ENCODE measurements around the gene MEIKIN. TPM values are rescaled to one million over a fixed set of nuclear protein-coding genes. Genes with fewer than 3 reads are reported as not detected.
A peak's percentile ranks its signal among the peaks of the same experiment; 100 is the strongest.

Gene MEIKIN
- total and polyA plus RNA-seq, 2 of the 13 experiments (the other 11 are each of a cell fraction or from before 2014, with no cell fraction given), result not detected

- TF ChIP-seq STAG1 (CRISPR knock-in tag; IDR thresholded peaks at IDR 0.05), result peak; percentile 91
- peak; percentile 81 for TF ChIP-seq SMC3 (IDR thresholded peaks at IDR 0.05; ENCODE audit: low read length)
- TF ChIP-seq RAD21 (CRISPR knock-in tag; IDR thresholded peaks at IDR 0.05), result peak; percentile 67
- TF ChIP-seq, protein P1, sequence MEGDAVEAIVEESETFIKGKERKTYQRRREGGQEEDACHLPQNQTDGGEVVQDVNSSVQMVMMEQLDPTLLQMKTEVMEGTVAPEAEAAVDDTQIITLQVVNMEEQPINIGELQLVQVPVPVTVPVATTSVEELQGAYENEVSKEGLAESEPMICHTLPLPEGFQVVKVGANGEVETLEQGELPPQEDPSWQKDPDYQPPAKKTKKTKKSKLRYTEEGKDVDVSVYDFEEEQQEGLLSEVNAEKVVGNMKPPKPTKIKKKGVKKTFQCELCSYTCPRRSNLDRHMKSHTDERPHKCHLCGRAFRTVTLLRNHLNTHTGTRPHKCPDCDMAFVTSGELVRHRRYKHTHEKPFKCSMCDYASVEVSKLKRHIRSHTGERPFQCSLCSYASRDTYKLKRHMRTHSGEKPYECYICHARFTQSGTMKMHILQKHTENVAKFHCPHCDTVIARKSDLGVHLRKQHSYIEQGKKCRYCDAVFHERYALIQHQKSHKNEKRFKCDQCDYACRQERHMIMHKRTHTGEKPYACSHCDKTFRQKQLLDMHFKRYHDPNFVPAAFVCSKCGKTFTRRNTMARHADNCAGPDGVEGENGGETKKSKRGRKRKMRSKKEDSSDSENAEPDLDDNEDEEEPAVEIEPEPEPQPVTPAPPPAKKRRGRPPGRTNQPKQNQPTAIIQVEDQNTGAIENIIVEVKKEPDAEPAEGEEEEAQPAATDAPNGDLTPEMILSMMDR (CRISPR knock-in tag; IDR thresholded peaks at IDR 0.05), result peak; percentile 72
- TF ChIP-seq EHMT2 (IDR thresholded peaks at IDR 0.05; ENCODE audit: borderline replicate concordance, low read depth, low read length), result no peak
- no peak for TF ChIP-seq AKNA (CRISPR knock-in tag; IDR thresholded peaks at IDR 0.05; ENCODE audit: borderline replicate concordance)
- Histone ChIP-seq H3K27me3 (ENCODE audit: control insufficient read depth in 1 of 2, insufficient read depth in 2 of 2, low read length in 2 of 2) (no peaks in the 10 kb centered on the region; a peak in 1 of 5 replicates), H3K9ac (ENCODE audit: insufficient read depth, low read depth, low read length) (no peak overlapping the region), H3K36me3 (replicated peaks in 1 of 2; ENCODE audit: control insufficient read depth in 1 of 2, insufficient read depth in 2 of 2, low read length in 2 of 2) (no peaks in the 10 kb centered on the region), H3K4me3 (replicated peaks in 1 of 3; ENCODE audit: insufficient read depth in 1 of 3, low read depth in 2 of 3, low read length in 3 of 3) (no peak overlapping the region), H3K27ac (ENCODE audit: extremely low read length, insufficient read depth, low read length) (no peak overlapping the region), H3K4me1 (ENCODE audit: insufficient read depth, low read length) (no peaks in the 10 kb centered on the region), H3K9me3 (ENCODE audit: low read length) (no peaks in the 10 kb centered on the region), H3K4me2 (ENCODE audit: low read depth, low read length) (no peak overlapping the region), H3K79me2 (ENCODE audit: insufficient read depth, low read length) (no peaks in the 10 kb centered on the region), H4K20me1 (ENCODE audit: insufficient read depth, low read length) (no peaks in the 10 kb centered on the region), H2AFZ (ENCODE audit: low read length) (no peak overlapping the region)
- DNase-seq (ENCODE audit: low spot score), result peak; percentile 16
- BruUV-seq (replicated peaks), result no TSS peak
- POLR2A ChIA-PET, result interaction anchor here (1.1 kb wide), 1 partner anchor 13 kb away, joined by 3 read pairs; no protein-coding TSS in a partner anchor
- intact Hi-C loops (cut with micrococcal nuclease; ENCODE audit: unreplicated experiment) (loop anchor here (1.0 kb wide), 2 partner anchors 198 to 253 kb away; no protein-coding TSS in a partner anchor), in situ Hi-C loops (cut with HindIII; ENCODE audit: extremely low pct_ligation_motif_present, low pct_unique_long_range_greater_than_20kb) (loop anchor here (5.0 kb wide), 1 partner anchor 197 kb away; no protein-coding TSS in a partner anchor)
- CTCF ChIA-PET (ENCODE audit: low intra/inter-chr PET ratio, low total read pairs), result interaction anchor here (1.4 kb wide), 1 partner anchor 197 kb away, joined by 18 read pairs; no protein-coding TSS in a partner anchor
- peak; percentile 66 for ATAC-seq
- no peak for FAIRE-seq
- WGBS (ENCODE audit: low lambda C conversion rate), result 3% methylated on average over 3 of the region's 3 CpGs
Measured at GRCh38 chr5:131810510-131811249, 134.8 kb downstream of the MEIKIN start.
